Measurements from ENCODE around the gene CAMTA1. TPM values are rescaled to one million over a fixed set of nuclear protein-coding genes. Genes with fewer than 3 reads are reported as not detected.

CAMTA1 gene
- total RNA-seq, 1 donor from 2014 or later, result 47.9 TPM

DNA sequence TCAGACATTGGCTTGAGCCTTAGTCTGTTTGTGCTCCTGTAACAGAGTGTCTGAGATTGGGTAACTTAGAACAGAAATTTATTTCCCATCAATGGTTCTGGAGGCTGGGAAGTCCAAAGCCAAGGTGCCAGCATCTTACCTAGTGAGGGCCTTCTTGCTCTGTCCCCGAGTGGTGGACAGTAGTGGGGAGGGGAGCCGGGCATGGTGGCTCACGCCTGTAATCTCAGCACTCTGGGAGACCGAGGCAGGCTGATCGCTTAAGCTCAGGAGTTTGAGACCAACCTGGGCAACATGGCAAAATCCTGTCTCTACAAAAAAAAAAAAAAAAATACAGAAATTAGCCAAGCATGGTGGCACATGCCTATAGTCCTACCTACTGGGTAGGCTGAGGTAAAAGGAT is 649.3 kb downstream of the CAMTA1 start:
- TF ChIP-seq, protein P1, sequence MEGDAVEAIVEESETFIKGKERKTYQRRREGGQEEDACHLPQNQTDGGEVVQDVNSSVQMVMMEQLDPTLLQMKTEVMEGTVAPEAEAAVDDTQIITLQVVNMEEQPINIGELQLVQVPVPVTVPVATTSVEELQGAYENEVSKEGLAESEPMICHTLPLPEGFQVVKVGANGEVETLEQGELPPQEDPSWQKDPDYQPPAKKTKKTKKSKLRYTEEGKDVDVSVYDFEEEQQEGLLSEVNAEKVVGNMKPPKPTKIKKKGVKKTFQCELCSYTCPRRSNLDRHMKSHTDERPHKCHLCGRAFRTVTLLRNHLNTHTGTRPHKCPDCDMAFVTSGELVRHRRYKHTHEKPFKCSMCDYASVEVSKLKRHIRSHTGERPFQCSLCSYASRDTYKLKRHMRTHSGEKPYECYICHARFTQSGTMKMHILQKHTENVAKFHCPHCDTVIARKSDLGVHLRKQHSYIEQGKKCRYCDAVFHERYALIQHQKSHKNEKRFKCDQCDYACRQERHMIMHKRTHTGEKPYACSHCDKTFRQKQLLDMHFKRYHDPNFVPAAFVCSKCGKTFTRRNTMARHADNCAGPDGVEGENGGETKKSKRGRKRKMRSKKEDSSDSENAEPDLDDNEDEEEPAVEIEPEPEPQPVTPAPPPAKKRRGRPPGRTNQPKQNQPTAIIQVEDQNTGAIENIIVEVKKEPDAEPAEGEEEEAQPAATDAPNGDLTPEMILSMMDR (IDR thresholded peaks at IDR 0.05), result no peak
- no peak overlapping the region for H3K27ac ChIP-seq
- H3K9me3 ChIP-seq, result no peaks in the 10 kb centered on the region
- intact Hi-C loops (cut with DNase I), result no loop called here
- H3K4me1 ChIP-seq, result no peaks in the 10 kb centered on the region
- H3K4me3 ChIP-seq, result no peak overlapping the region
- ATAC-seq (no peak), DNase-seq (peak; percentile 17)
- peaks cover 4% of the 10 kb centered on the region for H3K27me3 ChIP-seq (ENCODE audit: low read depth)
- H3K36me3 ChIP-seq, result no peaks in the 10 kb centered on the region

DNA sequence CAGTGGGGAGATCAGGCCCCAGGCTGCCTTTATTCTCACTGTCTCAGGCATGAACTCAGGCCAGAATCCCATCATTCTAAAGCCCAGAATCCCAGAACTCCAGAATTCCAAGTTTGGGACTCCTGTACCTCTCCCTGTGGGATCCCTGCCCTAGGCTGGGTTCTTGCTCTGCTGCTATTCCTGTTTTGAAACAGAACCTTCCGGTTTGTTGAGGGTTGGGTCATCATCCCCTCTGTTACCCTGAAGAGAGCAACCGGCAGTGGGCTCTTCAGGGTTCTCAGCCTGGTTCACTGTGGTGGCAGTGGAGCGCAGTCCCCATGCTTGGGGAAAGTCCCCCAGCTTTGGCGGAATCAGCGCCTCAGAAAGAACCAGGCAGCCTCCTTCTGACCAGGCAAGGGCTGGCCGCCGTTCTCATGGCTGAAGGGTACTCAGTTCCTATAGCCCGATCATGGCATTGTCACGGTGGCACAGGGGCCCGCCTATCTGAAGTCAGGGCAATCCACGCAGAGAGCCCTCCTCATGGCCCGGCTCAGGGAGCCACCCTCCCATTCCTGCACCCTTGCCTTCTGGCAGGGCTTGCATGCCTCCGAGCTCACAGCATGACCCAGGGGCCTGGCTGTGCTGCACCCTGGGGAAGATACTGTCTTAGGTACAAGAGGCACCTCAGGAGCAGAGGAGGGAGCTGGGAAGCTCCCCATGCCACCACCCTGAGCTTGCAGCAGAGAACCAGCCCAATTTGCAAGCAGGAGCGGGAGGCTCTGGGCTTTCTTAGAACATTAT is 650.2 kb downstream of the CAMTA1 start:
- DNase-seq (no peak), ATAC-seq (no peak)
- no peak overlapping the region for H3K4me3 ChIP-seq
- H3K27me3 ChIP-seq (ENCODE audit: low read depth), result peaks cover 4% of the 10 kb centered on the region
- intact Hi-C loops (cut with DNase I), result no loop called here
- TF ChIP-seq, protein P1 (IDR thresholded peaks at IDR 0.05), result no peak
- H3K4me1 ChIP-seq, result no peaks in the 10 kb centered on the region
- no peak overlapping the region for H3K27ac ChIP-seq
- no peaks in the 10 kb centered on the region for H3K36me3 ChIP-seq
- no peaks in the 10 kb centered on the region for H3K9me3 ChIP-seq

DNA sequence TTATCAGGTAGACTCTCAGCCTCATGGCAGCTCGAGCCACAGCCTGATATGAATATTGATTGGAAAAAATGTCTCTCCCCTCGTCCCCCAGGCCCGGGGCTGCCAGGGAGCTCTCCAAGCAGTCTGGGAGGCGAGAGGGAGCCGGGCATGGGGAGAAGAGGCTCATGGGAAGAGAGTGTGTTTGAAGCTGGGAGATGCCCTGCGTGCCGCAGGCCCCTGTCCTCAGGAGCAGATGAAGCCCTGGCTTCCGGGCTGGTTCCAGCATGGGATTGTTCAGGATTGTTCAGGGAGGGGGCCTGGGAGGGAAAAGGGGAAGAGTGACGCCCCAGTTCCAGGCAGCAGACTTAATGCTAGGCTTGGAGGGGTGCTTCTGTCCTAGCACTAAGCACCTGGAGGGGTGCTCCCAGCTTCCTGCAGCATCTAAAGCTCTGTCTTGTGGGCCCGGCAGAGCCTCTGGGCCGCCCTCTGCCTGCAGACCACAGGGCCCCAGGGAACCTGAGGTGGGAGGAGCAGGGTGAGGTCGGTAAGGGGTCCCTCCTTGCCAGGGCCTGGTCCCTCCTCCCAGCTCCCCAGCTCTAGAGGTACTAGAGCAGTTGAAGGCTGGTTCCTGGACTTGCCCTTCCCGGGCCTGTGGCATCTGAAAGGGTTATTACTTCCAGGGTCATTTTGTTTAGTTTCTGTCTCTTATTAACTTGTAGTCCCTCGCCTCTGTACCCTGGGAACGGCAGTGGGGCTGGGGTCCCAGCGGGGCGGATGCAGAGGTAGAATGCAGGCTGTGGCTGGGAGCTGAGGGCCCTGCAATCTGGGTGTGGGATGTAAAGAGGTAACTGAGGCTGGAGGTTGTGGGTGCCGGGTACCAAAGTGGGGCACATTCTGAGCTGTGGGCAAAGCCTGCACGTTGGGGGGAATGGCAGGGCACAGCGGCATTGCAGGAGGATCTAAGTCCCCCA is 651.1 kb downstream of the CAMTA1 start:
- peaks cover 4% of the 10 kb centered on the region for H3K27me3 ChIP-seq (ENCODE audit: low read depth)
- H3K27ac ChIP-seq, result no peak overlapping the region
- H3K4me3 ChIP-seq, result no peak overlapping the region
- peak; percentile 31 for DNase-seq
- no peaks in the 10 kb centered on the region for H3K4me1 ChIP-seq
- no peak for ATAC-seq
- TF ChIP-seq, protein P1 (IDR thresholded peaks at IDR 0.05), result no peak
- intact Hi-C loops (cut with DNase I), result no loop called here
- H3K36me3 ChIP-seq, result no peaks in the 10 kb centered on the region
- H3K9me3 ChIP-seq, result no peaks in the 10 kb centered on the region

DNA sequence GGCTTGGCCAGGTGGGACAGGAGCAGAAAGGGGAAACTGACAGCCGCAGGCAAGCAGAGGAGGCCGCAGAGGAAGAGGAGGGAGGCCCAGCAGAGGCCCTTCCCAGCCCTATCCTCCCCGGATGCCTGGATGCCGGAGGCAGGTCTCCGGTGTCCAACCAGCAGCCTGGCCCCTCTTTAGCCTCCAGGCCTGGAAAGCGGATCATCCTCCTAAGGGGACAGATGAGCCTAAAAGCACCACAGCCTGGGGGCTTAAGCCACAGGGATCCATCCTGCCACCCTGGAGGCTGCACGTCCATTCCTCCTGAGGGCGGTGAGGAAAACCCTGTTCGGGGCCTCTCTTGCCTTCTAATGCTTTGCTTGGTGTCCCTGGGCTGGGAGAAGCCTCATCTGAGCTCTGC is 651.8 kb downstream of the CAMTA1 start:
- H3K36me3 ChIP-seq, result no peaks in the 10 kb centered on the region
- no peak overlapping the region for H3K27ac ChIP-seq
- DNase-seq (no peak), ATAC-seq (no peak)
- peaks cover 4% of the 10 kb centered on the region for H3K27me3 ChIP-seq (ENCODE audit: low read depth)
- H3K9me3 ChIP-seq, result no peaks in the 10 kb centered on the region
- TF ChIP-seq, protein P1 (IDR thresholded peaks at IDR 0.05), result no peak
- intact Hi-C loops (cut with DNase I), result no loop called here
- H3K4me1 ChIP-seq, result no peaks in the 10 kb centered on the region
- no peak overlapping the region for H3K4me3 ChIP-seq

DNA sequence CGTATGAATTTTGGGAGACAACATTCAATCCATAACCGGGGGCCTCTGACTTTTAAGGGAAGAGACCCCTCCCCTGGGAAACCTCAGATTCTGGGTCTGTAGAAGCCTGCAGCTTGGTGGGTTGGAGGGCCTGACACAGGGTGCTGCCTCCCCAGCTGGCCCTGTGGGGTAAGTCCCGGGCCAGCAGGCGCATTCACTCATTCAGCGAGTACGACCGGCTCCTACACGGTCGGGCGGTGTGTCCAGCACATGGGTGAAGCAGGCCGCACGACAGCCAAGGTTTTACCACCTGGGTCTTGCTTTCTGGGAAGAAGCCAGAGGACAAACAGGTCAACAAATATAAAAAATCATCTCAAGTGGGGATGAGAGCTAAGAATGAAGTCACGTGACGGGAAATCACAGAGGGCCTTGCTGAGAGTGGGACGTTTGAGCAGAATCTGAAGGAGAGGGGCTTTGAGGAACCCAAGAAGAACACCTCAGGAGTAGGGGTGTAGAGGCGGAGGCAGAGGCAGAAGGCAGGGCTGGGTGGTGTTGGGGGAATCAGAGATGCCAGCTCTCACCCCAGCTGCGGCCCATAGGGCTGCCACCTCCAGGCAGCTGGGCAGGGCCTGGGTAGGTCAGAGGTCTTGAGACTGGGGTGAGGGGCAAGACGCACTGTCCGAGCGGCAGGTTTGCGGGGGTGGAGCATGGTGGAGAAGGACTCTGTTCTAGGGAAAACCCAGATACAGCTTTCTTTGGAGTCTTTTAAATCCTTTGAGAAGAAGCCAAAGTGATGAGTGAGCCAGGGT is 652.5 kb downstream of the CAMTA1 start:
- intact Hi-C loops (cut with DNase I), result no loop called here
- ATAC-seq (no peak), DNase-seq (no peak)
- H3K27ac ChIP-seq, result no peak overlapping the region
- TF ChIP-seq, protein P1 (IDR thresholded peaks at IDR 0.05), result no peak
- no peaks in the 10 kb centered on the region for H3K4me1 ChIP-seq
- peaks cover 3% of the 10 kb centered on the region for H3K27me3 ChIP-seq (ENCODE audit: low read depth)
- no peaks in the 10 kb centered on the region for H3K9me3 ChIP-seq
- no peak overlapping the region for H3K4me3 ChIP-seq
- H3K36me3 ChIP-seq, result no peaks in the 10 kb centered on the region

Data from lower lobe of right lung (tissue), 2 donors.